GM18861 (cell line): Measurements from ENCODE around the gene NOP16.
A peak's percentile ranks its signal among the peaks of the same experiment; 100 is the strongest.
"Not testable (repeated sequence)": the region's sequence is repeated elsewhere in the genome, so short reads cannot be mapped to it uniquely, and the experiment has no call there.

Experiments used
- ATAC-seq: cut with Tn5 transposase; IDR thresholded peaks from one replicate; pipeline ENCODE4 v1.9.1; 2021; ENCODE audit not compliant: unreplicated experiment

The NOP16 gene

DNA sequence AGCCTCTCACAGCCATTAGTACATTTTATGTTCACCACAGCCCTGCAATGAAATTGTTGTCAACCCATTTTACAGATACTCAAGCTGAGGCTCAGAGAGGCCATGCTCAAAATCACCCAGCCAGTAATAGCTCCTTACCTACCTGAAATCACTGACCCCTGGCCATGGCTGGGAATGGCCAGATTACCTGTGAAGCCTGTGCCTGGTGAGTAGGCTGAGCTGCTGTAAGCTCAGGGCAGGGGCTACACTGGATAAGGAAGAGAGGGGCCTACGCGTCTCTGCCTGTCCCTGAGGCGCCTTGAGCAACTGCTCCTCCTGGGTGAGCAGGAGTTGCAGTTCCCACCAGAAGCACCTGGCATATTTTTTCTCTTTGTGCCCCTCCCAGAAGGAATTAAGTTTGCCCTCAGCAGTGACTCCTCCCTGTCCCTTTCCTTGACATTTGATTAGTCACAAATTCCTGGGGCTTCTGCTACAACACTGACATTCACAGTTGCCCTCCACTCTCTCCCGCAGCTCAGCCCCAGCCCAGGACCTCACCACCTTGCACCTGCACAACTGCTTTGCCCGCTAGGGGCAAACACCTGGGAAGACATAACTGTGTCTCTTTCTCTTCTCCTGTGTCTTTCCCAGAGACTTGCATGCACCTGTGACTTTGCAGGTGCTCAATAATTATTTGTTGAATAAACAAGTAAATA is 22.2 kb upstream of the NOP16 start:
- ATAC-seq, result no peak

DNA sequence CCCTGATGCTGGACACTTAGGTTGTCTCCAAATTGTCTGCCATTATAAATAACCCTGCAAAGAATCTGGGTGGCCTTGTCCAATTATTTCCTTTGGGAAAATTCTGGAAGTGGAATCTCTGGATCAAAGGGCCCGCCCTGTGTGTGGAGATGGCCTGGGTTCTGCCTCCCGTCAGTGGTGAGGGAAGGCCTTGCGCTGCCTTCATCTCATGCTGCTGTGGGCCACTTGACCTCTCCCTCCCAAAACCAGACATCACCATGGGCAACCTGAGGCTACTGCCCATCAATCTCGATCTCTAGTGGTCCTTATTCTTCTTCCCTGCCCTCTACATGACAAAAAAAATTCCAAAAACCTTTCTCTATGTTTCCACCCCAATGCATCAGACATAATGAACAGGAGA is 21.4 kb upstream of the NOP16 start:
- no peak for ATAC-seq

DNA sequence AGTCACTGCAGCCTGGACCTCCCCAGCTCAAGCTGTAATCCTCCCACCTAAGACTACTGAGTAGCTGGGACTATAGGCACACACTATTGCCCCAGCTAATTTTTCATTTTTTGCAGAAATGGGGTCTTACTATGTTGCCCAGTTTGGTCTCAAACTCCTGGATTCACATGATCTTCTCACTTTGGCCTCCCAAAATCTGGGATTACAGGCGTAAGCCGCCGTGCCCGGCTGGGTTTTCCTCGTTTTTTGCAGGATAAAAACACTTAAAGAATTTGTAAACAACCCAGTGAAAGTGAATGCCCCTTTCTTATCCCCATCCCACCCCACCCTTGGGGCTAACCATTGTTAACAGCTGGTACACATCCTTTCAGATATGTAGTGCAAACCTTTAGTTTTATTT is 20.2 kb upstream of the NOP16 start:
- no peak for ATAC-seq

DNA sequence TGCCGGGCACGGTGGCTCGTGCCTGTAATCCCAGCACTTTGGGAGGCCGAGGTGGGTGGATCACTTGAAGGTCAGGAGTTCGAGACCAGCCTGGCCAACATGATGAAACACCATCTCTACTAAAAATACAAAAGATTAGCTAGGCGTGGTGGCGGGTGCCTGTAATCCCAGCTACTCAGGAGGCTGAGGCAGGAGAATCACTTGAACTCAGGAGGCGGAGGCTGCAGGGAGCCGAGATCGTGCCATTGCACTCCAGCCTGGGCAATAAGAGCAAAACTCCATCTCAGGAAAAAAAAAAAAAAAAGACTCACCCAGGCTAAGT is 19.8 kb upstream of the NOP16 start:
- not testable (repeated sequence) for ATAC-seq

DNA sequence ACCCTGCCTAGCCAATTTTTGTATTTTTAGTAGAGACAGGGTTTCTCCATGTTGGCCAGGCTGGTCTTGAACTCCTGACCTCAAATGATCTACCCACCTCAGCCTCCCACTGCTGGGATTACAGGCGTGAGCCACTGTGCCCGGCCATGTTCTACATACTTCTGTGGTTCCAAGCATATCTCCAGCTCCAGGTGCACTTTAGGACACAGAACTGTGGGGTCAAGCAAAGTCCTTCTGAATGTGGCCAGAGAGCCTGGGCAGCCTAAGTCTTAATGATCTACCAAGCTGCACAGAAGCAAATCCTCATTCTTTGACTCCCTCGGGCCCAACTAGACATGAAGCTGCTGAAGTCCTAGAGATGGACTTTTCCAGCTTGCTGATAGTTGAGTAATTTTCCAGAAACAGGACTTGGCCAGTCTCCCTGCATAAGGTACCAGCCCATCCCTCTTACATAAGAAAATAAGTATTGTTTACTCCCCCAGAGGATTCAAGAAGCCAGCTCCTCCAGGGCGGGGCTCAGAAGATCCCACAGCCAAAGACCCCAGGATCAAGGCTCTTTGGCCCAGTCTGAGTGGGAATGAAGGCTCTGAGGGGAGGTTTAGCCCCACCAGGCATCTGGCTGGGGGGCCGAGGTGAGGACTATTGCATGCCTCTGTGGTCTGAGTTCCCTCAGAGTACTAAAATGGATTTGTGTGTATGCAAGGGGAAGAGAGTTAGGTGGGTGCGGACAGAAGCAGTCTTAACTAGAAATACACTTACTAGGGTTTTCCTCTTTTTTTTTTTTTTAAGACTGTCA is 19.3 kb upstream of the NOP16 start:
- ATAC-seq, result no peak

DNA sequence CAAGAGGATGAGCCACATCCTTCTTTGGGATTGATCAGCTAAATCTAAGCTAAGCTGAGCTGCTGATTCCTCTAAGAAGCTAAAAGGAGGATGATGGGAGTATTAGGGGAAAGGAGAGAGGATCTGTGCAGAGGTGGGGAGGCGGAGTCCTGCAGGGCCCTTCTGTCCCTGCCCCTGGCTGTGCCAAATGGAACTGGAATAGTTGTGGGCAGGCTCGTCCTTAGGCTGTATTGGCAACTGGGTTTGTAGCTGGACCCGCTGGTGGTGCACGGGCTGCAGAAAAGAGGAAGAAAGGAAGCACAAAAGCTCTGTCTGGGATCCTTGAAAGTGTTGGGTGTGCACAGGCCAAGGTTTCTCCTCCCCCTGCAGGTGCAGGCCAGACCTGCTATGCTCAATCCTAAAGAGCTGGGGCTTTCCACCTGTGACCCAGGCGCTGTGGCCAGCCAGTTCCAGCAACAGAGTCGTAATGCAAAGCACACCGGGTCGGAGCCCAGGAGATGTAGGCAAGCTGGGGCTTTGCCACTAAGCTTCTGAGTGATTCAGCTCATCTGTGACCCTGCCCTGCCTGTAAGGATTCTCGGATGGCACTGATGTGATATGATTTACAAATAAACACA is 18.1 kb upstream of the NOP16 start:
- no peak for ATAC-seq

DNA sequence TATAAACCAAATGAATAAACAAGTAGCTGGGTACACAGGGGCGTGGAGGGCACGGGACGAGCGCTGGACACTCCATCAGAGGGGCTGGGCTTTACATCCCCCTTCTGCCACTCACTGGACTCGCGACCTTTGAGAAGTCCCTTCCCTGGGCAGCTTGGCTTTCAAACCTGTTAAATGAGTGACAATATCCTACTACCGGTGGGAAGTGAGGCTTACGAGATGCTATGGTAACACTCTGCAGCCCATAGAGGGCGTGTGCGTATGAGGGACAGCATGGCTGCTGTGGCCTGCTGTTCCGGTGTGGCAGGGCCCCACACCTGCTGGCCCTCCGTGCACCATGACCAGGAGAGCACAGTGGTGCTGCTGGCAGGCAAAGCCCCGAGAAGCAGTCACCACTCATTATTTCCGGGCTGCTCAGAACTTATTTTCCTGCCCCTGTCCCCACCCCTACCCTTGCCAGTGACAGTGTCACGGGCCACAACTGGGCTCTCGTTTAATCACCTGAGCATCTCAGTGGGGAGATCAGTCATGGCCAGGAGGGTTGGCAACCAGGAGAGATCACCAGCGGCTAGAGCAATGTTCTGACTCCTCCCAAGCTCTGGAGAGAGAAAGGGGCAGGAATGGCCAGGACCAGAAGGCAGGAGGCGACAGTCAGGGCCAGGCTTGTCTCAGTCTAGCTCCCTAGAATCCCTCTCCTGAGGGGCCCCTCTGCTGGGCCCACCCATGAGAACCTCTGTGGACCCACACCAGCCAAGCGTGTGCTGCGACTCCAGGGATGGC is 17.4 kb upstream of the NOP16 start:
- no peak for ATAC-seq

DNA sequence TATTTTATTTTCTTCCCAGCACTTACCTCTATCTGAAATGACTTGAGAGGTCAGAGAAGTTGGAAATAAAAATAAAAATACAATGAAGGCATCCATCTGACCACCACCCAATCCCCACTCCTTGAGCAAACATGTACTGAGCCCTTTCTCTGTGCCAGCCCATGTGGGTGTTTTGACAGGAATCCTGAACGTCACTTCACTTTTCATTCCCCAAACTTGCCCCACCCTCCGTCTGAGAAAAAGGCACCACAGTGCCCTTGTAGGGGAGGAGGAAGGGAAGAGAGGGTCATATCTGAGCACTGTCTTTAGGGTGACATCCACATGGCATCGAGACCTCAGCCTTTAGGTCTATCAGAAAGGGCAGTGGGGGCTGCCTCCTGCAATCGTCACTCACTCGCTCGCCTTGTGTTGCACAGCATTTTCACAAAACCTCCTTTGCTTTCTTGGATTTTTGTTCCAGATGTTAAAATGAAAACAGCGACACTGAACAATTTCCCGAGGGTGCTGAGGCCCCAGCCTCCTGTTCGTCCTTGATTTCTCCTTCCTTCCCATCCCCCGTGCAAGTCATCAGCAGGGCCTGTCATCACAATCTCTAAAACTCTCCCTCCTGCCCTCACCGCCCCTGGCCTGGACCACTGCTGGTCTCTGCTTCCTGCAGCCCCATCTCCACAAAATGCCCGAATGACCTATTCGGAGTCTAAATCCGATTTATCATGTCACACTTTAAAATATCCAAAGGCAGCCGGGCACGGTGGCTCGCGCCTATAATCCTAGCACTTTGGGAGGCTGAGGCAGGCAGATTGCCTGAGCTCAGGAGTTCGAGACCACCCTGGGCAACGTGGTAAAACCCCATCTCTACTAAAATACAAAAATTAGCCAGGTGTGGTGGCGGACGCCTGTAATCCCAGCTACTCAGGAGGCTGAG is 13.1 kb upstream of the NOP16 start:
- no peak for ATAC-seq

DNA sequence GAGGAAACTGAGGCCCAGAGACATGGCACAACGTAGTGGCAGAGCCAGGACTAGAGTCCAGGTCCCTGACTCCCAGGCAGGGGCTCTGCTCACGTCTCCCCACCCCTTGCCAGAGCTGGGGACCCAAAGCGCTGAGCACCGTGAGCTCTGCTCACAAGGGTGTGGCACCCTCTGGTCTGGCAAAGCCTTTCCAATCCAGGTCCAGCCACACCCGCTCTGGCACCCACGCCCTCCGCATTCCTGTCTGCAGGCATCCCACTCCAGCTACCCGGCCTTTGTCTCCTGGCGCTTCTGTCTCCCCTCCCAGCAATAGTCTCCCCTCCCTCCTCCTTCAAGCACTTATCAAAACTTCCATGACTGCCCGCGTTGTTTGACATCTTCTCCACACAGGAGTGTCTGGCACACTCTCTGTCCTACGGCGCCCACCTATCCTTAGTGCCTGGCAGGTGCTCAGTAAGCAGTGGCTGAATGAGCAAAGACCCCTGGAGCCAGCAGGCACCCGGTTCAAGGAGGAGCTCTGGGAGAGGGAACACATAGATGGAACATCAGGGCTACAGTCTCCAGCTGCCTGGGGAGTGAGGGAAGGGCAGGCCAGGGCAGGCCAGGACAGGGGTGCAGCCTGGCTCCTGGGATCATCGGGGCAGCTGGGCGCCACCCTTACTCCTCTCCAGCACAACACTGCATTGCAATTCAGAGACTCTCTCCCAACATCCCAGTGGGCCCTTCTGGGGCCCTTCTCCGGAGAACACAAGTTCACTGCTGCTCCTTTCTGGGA is 12.2 kb upstream of the NOP16 start:
- no peak for ATAC-seq

DNA sequence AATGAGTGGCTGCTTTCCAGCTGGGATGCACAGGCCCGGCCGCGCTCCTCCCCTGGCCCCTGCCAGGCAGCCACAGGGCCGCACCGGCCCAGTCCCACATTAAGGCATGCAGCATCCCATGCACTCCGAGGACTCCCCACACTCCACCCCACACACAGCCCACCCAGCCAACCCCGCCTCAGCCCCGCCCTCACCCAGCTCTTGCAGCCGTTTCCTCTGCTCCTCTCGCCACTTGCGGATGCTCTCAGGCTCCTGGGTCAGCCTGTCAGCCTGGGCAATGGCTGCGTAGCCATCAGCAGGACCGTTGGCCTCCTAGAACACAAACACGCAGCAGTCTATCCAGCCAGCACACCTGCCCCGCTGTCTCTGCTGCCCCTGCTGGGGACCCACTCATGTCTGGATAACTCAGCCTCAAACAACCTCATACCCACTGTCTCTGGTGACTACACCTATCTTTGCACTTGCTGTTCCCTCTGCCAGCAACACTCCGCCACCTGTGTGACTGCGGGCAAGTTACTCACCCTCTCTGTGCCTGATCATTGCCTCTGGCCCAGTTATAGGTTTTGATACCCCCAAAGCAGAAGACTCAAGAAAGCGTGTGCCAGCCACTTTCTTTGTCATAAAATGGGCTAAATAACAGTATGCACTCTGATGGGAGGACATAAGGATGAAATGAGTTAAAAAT is 9.5 kb upstream of the NOP16 start:
- no peak for ATAC-seq

DNA sequence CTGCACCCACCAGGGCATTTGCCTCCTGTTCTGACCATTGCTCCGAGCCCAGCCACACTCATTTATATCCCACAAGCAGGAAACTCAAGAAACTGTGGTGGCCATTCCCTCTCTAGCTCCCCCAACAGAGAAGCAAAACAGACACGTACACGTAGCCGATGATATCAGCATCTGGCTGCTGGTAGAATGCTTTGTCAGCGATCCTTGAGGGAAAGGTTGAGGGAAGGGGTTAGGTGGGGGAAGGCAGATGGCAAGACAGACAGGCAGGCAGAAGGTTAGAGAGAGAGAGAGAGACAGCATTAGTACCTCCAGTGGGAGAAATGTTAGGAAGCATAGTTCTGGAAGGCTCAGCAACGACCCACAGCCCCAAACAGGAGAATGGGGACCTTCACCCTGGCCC is 7.9 kb upstream of the NOP16 start:
- ATAC-seq, result no peak

DNA sequence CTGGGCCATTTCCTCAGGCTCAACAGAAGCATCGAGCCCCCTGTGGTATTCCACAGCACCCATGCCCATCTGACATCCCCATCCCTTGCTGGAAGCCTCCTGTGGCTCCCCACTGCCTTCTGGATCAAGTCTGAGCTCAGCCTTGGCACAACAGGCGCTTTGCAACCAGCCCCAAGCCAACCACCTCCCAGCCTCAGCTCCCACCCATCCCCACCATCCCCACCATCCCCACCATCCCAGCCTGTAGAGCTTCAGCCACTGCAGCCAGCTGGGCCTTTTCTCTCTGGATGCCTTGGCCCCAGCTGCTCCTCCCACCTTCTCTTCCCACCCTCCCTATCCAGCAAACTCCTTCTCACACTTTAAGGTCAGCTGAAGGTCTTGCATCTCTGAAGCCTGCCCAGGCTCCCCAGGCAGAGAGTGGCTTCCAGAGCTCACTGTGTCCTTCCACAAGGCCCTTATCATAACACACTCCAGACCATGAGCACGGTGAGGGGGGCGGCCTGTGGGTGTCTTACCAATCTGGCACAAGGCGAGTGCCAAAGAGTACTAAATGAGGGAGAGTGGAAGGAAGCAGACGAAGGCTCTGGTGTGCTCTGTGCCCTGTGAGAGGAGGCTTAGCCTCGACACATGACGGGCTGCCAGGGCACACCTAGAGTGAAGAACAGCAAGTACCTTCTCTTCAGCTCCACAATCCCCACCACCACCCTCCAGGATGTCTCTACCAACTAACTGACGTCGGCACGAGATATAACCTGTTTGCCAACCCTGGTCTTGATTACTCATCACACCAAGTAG is 6.7 kb upstream of the NOP16 start:
- ATAC-seq, result no peak

DNA sequence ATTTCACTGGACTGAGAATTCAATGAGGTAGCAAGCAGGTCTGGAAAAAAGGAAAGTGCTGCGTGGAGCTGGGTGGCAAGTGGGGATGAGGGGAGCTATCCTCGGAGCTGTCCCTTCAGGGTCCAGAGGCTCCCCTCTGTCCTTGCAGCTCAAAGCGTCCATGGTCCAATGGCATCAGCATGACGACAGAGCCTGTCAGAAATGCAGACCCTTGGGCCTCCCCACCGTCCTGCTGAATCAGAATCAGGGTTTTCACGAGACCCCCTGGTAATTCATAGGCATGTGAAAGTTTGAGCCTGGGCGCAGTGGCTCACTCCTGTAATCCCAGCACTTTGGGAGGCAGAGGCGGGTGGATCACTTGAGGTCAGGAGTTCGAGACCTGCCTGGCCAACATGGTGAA is 5.7 kb upstream of the NOP16 start:
- ATAC-seq, result no peak

DNA sequence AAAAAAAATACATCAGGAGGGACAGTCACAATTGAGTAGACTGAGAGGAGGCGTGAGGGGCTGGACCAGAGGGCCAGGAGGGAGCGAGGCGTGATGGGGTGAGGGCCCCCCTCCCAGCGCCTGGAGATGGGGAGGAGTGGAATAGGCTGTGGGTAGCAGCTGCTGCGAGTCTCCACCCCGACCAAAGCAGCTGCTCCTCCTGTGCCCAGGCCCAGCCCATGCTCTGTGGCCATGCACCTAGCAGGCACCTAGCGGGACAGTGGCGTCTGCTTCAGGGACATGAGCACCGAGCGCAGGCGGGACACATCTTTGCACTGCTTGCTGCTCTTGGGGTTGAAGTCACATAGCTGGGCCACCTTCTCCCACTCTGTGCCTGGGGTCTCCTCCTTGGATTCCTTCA is 4.1 kb upstream of the NOP16 start:
- no peak for ATAC-seq

DNA sequence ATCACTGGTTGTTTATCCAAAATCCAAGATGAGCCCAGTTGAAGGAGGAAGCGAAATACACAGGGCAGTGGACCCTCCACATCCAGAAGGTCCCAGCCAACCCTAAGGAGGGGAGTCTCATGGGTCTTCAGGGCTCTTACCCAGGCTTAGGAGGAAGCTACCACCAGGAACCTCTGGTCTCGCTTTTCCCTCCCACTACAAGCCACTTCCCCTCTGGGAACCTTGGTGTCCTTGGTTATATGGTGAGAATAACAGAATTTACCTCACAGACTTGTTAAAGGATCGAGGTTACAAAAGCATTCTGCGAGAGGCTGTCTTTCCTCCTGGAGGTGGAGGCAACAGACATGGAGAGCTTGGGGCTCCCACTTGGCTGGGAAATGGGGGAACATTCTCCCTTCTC is 3.6 kb upstream of the NOP16 start:
- ATAC-seq, result no peak

DNA sequence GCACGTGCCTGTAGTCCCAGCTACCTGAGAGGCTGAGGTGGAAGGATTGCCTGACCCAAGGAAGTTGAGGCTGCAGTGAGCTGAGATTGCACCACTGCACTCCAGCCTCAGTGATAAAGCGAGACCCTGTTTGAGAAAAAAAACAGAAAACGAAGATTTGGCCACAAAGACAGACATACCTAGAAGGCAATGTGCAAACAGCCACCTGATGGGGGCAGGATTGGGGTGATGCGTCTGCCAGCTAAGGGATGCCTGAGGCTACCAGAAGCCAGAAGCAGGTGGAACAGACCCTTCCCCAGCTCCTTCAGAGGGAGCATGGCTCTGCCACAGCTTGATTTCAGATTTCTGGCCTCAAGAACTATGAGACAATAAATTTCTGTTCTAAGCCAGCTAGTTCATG is 3.1 kb upstream of the NOP16 start:
- no peak for ATAC-seq

DNA sequence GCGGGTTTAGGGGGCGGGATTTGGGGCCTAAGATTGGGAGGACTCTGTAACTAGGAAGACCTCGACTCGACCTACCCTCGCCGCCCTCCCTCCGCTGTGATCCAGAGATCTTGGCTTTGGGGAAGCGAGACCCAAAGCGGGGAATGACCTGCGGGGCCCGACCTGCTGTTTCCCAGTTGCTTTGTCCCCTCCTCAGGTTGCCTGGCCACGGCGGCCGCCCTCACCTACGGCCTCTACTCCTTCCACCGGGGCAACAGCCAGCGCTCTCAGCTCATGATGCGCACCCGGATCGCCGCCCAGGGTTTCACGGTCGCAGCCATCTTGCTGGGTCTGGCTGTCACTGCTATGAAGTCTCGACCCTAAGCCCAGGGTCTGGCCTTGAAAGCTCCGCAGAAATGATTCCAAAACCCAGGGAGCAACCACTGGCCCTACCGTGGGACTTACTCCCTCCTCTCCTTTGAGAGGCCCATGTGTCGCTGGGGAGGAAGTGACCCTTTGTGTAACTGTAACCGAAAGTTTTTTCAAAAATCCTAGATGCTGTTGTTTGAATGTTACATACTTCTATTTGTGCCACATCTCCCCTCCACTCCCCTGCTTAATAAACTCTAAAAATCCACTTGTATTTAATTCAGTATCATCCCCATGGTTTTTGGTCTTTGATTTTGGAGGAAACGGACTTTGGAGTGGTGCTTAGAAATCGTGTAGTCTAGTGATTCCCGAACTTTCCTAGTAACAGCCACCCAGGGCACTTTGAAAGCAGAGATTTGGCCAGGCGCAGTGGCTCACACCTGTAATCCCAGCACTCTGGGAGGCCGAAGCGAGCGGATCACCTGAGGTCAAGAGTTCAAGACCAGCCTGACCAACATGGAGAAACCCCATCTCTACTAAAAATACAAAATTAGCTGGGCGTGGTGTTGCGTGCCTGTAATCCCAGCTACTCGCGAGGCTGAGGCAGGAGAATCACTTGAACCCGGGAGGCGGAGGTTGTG is 1.0 kb upstream of the NOP16 start:
- ATAC-seq, result peak; percentile 20
